A673 (cell line): ENCODE measurements around the gene SLC35A2. TPM values are rescaled to one million over a fixed set of nuclear protein-coding genes. Genes with fewer than 3 reads are reported as not detected.

Experiments
- BruUV-seq: library from RNA; stranded (reverse); fragments of 400-500 nt; replicated peaks from 2 replicates; lab custom pipeline; 2021; lab: Mats Ljungman, UMichigan
- CTCF ChIA-PET: fragments of 300-600 bp; sonication (Branson Sonifier 250); formaldehyde crosslinking; loops from one replicate; lab custom pipeline; 2022; ENCODE audit warnings: antibody characterized with exemption; lab: Charles Lee
- POLR2A ChIA-PET: fragments of 300-600 bp; sonication (Branson Sonifier 250); formaldehyde crosslinking; loops from one replicate; lab custom pipeline; 2022; ENCODE audit warnings: antibody characterized with exemption; ENCODE audit not compliant: low non-redundant PET; lab: Charles Lee
- DNase-seq: peaks from one replicate; pipeline ENCODE4 v3.0.0-alpha.2; 2015; ENCODE audit warnings: low spot score
- H3K27ac ChIP-seq: fragments of 200-600 bp; sonication (generic); 2 replicates; pipeline ENCODE4 v1.5.1; 2016; ENCODE audit warnings: mixed run types, low read depth, mild to moderate bottlenecking, mixed read lengths, antibody characterized with exemption, low read length; ENCODE audit not compliant: poor library complexity, severe bottlenecking
- H3K27me3 ChIP-seq: fragments of 200-600 bp; sonication (generic); replicated peaks from 2 replicates; pipeline ENCODE4 v1.6.1; 2017; ENCODE audit warnings: mixed run types, low read depth, mild to moderate bottlenecking, mixed read lengths, antibody characterized with exemption, low read length; ENCODE audit not compliant: insufficient read depth, poor library complexity
- H3K36me3 ChIP-seq: fragments of 200-600 bp; sonication (generic); 2 replicates; pipeline ENCODE4 v1.6.1; 2016; ENCODE audit warnings: mixed run types, mild to moderate bottlenecking, mixed read lengths, antibody characterized with exemption, low read length; ENCODE audit not compliant: insufficient read depth, poor library complexity, severe bottlenecking
- H3K4me1 ChIP-seq: fragments of 200-600 bp; sonication (generic); 2 replicates; pipeline ENCODE4 v1.6.1; 2017; ENCODE audit warnings: mixed run types, mild to moderate bottlenecking, mixed read lengths, antibody characterized with exemption, low read length; ENCODE audit not compliant: insufficient read depth, poor library complexity, severe bottlenecking
- H3K4me3 ChIP-seq: fragments of 200-600 bp; sonication (generic); 2 replicates; pipeline ENCODE4 v1.5.1; 2016; ENCODE audit warnings: low read depth, mixed run types, mild to moderate bottlenecking, mixed read lengths, low read length; ENCODE audit not compliant: poor library complexity, severe bottlenecking
- H3K9me3 ChIP-seq: fragments of 200-600 bp; sonication (generic); 2 replicates; pipeline ENCODE4 v1.6.1; 2016; ENCODE audit warnings: mixed run types, low read depth, mild to moderate bottlenecking, mixed read lengths, antibody characterized with exemption, low read length; ENCODE audit not compliant: poor library complexity, severe bottlenecking
- EZH2 ChIP-seq: fragments of 200-600 bp; sonication (generic); IDR thresholded peaks from 2 replicates; pipeline ENCODE4 v1.6.1; 2017; ENCODE audit warnings: borderline replicate concordance, low read depth, mild to moderate bottlenecking, mixed read lengths, antibody characterized with exemption, low read length; ENCODE audit not compliant: poor library complexity, severe bottlenecking
- intact Hi-C: fragments of 100-400 bp; cut with micrococcal nuclease; formaldehyde crosslinking; loops from one replicate; pipeline ENCODE4 v1.10.0; 2022; ENCODE audit not compliant: unreplicated experiment
- total RNA-seq: library from RNA; stranded (reverse); gene quantifications from 2 replicates; pipeline ENCODE4 v1.2.3, GENCODE V29; 2021
- TF ChIP-seq, protein P1 (sequence below): fragments of 300-800, 200-600 bp; sonication (generic); conservative IDR thresholded peaks from 2 replicates; pipeline ENCODE4 v1.5.1; 2017; ENCODE audit warnings: low read depth, mild to moderate bottlenecking, antibody characterized with exemption, low read length, moderate library complexity, mixed read lengths

The SLC35A2 gene
- total RNA-seq, 1 experiment from 2014 or later, result 30.4 TPM

DNA sequence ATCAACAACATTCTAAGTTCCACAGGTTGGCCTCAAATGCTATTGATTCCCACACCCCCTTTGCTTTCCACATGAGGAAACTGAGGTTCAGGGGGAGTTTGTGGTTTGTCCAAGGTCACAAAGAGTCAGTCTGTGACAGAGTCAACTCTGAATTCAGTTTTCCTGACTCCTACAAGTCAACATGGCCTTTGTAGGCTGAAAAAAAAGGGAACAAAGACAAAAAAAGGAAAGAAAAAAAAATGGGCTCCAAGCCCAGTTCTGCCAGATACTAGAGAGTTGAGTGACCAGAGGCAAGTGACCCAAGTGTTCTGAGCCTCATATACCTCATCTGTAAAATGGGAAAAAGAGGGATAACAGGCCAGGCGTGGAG, 23.8 kb upstream of the SLC35A2 start:
- no peak for DNase-seq
- Histone ChIP-seq H3K9me3 (no peaks in the 10 kb centered on the region), H3K27ac (no peak overlapping the region), H3K4me1 (no peaks in the 10 kb centered on the region), H3K36me3 (peaks cover 17% of the 10 kb centered on the region), H3K4me3 (no peak overlapping the region), H3K27me3 (no peaks in the 10 kb centered on the region)
- intact Hi-C loops, result no loop called here
- BruUV-seq, result no TSS peak
- ChIA-PET CTCF (no interaction called here), POLR2A (no interaction called here)
- TF ChIP-seq, protein P1, sequence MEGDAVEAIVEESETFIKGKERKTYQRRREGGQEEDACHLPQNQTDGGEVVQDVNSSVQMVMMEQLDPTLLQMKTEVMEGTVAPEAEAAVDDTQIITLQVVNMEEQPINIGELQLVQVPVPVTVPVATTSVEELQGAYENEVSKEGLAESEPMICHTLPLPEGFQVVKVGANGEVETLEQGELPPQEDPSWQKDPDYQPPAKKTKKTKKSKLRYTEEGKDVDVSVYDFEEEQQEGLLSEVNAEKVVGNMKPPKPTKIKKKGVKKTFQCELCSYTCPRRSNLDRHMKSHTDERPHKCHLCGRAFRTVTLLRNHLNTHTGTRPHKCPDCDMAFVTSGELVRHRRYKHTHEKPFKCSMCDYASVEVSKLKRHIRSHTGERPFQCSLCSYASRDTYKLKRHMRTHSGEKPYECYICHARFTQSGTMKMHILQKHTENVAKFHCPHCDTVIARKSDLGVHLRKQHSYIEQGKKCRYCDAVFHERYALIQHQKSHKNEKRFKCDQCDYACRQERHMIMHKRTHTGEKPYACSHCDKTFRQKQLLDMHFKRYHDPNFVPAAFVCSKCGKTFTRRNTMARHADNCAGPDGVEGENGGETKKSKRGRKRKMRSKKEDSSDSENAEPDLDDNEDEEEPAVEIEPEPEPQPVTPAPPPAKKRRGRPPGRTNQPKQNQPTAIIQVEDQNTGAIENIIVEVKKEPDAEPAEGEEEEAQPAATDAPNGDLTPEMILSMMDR, result no peak

DNA sequence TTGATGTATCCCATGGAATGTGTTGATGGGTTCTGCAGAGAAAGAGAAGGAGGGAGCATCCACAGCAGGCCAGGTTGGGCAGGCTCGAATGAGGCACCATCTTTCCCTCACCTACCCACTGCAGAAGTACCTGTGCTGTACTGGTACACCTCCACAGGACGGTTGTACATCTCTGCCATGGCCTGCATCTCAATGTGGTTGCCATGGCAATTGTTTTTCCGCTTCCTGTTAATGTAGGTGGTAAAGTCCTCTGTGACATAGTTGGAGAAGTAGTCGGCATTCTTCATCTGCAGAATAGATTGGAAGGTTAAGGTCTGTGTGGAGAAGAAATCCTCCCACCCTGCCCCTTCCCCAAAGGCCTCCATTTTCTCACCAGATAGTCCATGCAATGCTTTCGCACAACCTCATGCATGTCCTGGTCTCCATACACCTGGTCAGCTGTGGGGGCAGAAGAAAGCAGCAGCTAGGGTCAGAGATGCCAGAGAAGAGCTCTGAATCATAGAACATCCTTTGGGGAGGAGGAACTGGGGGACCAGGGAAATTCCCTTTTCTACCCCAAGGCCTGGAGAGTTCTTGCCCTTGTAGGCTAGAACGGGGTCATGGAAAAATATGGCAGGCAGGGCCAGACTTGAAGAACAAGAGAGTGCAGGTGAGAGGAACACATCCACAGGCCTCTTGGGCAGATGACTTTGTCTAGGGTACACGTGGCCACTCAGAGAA, 23.3 kb upstream of the SLC35A2 start:
- H3K36me3 ChIP-seq, result peaks cover 17% of the 10 kb centered on the region
- intact Hi-C loops, result no loop called here
- H3K9me3 ChIP-seq, result no peaks in the 10 kb centered on the region
- H3K4me1 ChIP-seq, result no peaks in the 10 kb centered on the region
- H3K4me3 ChIP-seq, result no peak overlapping the region
- H3K27me3 ChIP-seq, result no peaks in the 10 kb centered on the region
- ChIA-PET CTCF (no interaction called here), POLR2A (no interaction called here)
- DNase-seq, result no peak
- no peak overlapping the region for H3K27ac ChIP-seq
- BruUV-seq, result no TSS peak
- TF ChIP-seq, protein P1, result no peak
- TF ChIP-seq EZH2, result no peak

DNA sequence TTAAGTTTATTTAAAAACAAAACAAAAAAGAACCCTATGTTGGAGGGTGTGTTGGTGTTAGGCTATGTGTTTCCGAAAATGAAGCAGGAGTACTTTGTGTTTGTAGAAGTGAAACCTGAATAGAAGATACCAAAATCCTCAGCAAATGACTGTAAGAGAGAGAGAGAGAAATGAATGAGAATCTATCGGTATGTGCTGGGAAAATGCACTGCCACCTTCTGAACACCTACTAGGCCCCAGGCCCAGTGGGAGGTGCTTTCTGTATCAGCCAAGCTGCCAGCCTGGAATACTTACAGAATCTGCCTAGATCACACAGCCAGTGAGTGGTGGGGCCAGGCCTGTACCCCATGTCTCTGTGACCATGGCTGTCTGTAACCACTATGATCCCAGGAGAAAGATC, 22.3 kb upstream of the SLC35A2 start:
- TF ChIP-seq, protein P1, result no peak
- no peak for DNase-seq
- BruUV-seq, result no TSS peak
- CTCF ChIA-PET, result no interaction called here
- H3K4me3 ChIP-seq, result no peak overlapping the region
- peaks cover 17% of the 10 kb centered on the region for H3K36me3 ChIP-seq
- no peaks in the 10 kb centered on the region for H3K4me1 ChIP-seq
- no peaks in the 10 kb centered on the region for H3K9me3 ChIP-seq
- intact Hi-C loops, result no loop called here
- H3K27me3 ChIP-seq, result no peaks in the 10 kb centered on the region
- H3K27ac ChIP-seq, result no peak overlapping the region
- POLR2A ChIA-PET, result no interaction called here
